Mammary epithelial cell (primary cell): Measurements from ENCODE around the gene MGAT4A.

Experiments
- CTCF ChIP-seq, 2 donors: IDR thresholded peaks in 1 of 2; conservative IDR thresholded peaks in 1 of 2; 2 replicates each; pipeline ENCODE4 v1.5.1; 2011 to 2012; ENCODE audit warnings: inconsistent platforms in 2 of 2, low read length in 2 of 2, mild to moderate bottlenecking in 2 of 2, control low read depth in 1 of 2, low read depth in 1 of 2; ENCODE audit not compliant: insufficient read depth in 1 of 2; ENCODE audit errors: extremely low read depth in 1 of 2
- EZH2 ChIP-seq: IDR thresholded peaks from 2 replicates; pipeline ENCODE4 v1.6.1; 2012; ENCODE audit warnings: low read length, inconsistent platforms, borderline replicate concordance

DNA sequence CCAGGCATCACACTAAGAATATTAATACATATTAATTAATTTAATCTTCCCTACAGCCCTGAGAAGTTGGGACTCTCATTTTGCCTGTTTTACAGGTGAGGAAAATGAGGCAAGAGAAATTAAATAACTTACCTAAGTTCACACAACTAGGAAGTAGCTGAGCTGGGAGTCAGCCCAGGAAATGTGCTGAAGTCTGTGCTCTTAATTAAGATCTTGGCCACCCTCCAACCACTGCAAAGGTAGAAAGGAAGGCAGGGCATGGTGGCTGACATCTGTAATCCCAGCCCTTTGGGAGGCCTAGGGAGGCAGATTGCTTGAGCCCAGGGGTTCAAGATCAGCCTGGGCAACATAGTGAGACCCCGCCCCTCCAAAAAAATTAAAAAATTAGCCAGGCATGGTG lies 12.9 kb upstream of the MGAT4A start:
- no peak for TF ChIP-seq CTCF (conservative IDR thresholded peaks at IDR 0.05 in 1 of 2, IDR thresholded peaks at IDR 0.05 in 1 of 2; ENCODE audit: extremely low read depth in 1 of 2, insufficient read depth in 1 of 2, low read depth in 1 of 2, low read length in 2 of 2)
- TF ChIP-seq EZH2: no peak
